Activated T-cell treated with anti-CD3 and anti-CD28 coated beads, Interleukin-2, amount 50 U/mL, for 48 hours (primary cell): ENCODE data around the gene TMC1.

ENCODE experiments used
- DNase-seq, 2 experiments: peaks; one replicate each; pipeline ENCODE4 v3.0.0-alpha.2; 2020

Gene TMC1

GRCh38 chr9:72618811-72619210, 97.4 kb downstream of the TMC1 start:
- no peak for DNase-seq

GRCh38 chr9:72622186-72622585, 100.8 kb downstream of the TMC1 start:
- no peak for DNase-seq

GRCh38 chr9:72623156-72623555, 101.7 kb downstream of the TMC1 start:
- DNase-seq: no peak

- no peak for DNase-seq
These were observed 105.7 kb downstream of the TMC1 start for GRCh38 chr9:72627147-72627546.

- DNase-seq: no peak
These were observed 106.6 kb downstream of the TMC1 start for GRCh38 chr9:72627956-72628540.

- DNase-seq: peak; percentile 35 to 53
These were observed 112.6 kb downstream of the TMC1 start for GRCh38 chr9:72633966-72634365.

GRCh38 chr9:72635197-72635596, 113.8 kb downstream of the TMC1 start:
- no peak for DNase-seq

- no peak for DNase-seq
These were observed 115.2 kb downstream of the TMC1 start for GRCh38 chr9:72636621-72637020.

GRCh38 chr9:72643651-72644050, 122.2 kb downstream of the TMC1 start:
- no peak for DNase-seq

GRCh38 chr9:72646061-72646460, 124.7 kb downstream of the TMC1 start:
- no peak for DNase-seq

- no peak for DNase-seq
These were observed 127.1 kb downstream of the TMC1 start for GRCh38 chr9:72648324-72649126.

GRCh38 chr9:72649127-72649442, 127.7 kb downstream of the TMC1 start:
- no peak for DNase-seq

- no peak for DNase-seq
These were observed 128.8 kb downstream of the TMC1 start for GRCh38 chr9:72650206-72650605.

- DNase-seq: no peak
These were observed 134.6 kb downstream of the TMC1 start for GRCh38 chr9:72656021-72656420.

GRCh38 chr9:72657023-72657422, 135.6 kb downstream of the TMC1 start:
- no peak for DNase-seq

- DNase-seq: no peak
These were observed 137.3 kb downstream of the TMC1 start for GRCh38 chr9:72658703-72659102.

- no peak for DNase-seq
These were observed 140.2 kb downstream of the TMC1 start for GRCh38 chr9:72661401-72662135.

GRCh38 chr9:72665421-72665820, 144.0 kb downstream of the TMC1 start:
- no peak for DNase-seq

GRCh38 chr9:72667181-72667580, 145.8 kb downstream of the TMC1 start:
- no peak for DNase-seq

- no peak for DNase-seq
These were observed 153.6 kb downstream of the TMC1 start for GRCh38 chr9:72674961-72675360.

GRCh38 chr9:72675586-72675985, 154.2 kb downstream of the TMC1 start:
- no peak for DNase-seq

GRCh38 chr9:72680593-72681282, 159.3 kb downstream of the TMC1 start:
- DNase-seq: no peak

- no peak for DNase-seq
These were observed 159.8 kb downstream of the TMC1 start for GRCh38 chr9:72681283-72681630.

GRCh38 chr9:72684615-72685014, 163.2 kb downstream of the TMC1 start:
- DNase-seq: no peak
